Right cardiac atrium (tissue), 5 donors: Measurements from ENCODE around the gene CNTNAP2. TPM values are rescaled to one million over a fixed set of nuclear protein-coding genes. Genes with fewer than 3 reads are reported as not detected.

Experiments
- ATAC-seq, 2 donors: fragments of 200-7000 bp; cut with Tn5 transposase; one replicate each; pipeline versions ENCODE4 v1.8.0 to v1.9.1; 2020; ENCODE audit warnings: moderate library complexity in 2 of 2, mild to moderate bottlenecking in 1 of 2
- DNase-seq, 3 donors: peaks; one replicate each; pipeline ENCODE4 v3.0.0-alpha.2; 2020
- H3K27ac ChIP-seq: one replicate; pipeline ENCODE4 v1.5.1; 2013; ENCODE audit warnings: mild to moderate bottlenecking, low read length, control low read depth, moderate library complexity
- H3K27me3 ChIP-seq: one replicate; pipeline ENCODE4 v1.6.1; 2013; ENCODE audit not compliant: control insufficient read depth, insufficient read depth
- H3K4me1 ChIP-seq: one replicate; pipeline ENCODE4 v1.6.1; 2013; ENCODE audit warnings: low read length; ENCODE audit not compliant: control insufficient read depth, insufficient read depth
- H3K4me3 ChIP-seq: one replicate; pipeline ENCODE4 v1.5.1; 2013; ENCODE audit warnings: low read length, control low read depth
- H3K9me3 ChIP-seq: one replicate; pipeline ENCODE4 v1.6.1; 2013; ENCODE audit warnings: low read length; ENCODE audit not compliant: control insufficient read depth
- WGBS: extraction: QIAGEN DNeasy Blood & Tissue Kit; methylation state at CpG from one replicate; pipeline ENCODE4 v1.1.7; 2013; 5-methylcytosine and 5-hydroxymethylcytosine counted together
- intact Hi-C, 4 donors: fragments of 100-400 bp; cut with DNase I; formaldehyde crosslinking; loops; one replicate each; pipeline versions ENCODE4 v1.11.0 to v1.14.0; 2022 to 2023
- polyA plus RNA-seq: library from polyadenylated mRNA; stranded (reverse); fragments of 200-250 nt; gene quantifications from one replicate; pipeline ENCODE4 v1.2.3, GENCODE V29; 2013
- total RNA-seq, 4 donors: library from RNA; stranded (reverse); fragmentation: NEBNext Ultra II Directional; extraction: Animal tissue kit (Norgen Biotek cat#: 25700); gene quantifications; one replicate each; pipeline ENCODE4 v1.2.1, GENCODE V29; 2021
- donor health status: healthy with polysubstance abuse.
- donor health status: DM: no; HTN: yes; CAD: no.
- donor health status: DM: no; HTN: no; CAD: no.
- donor health status: DM: no; HTN: yes; CAD: no; lungs with severe emphysema.
- donor health status: DM: yes; HTN: yes; CAD: no.

The CNTNAP2 gene
- total and polyA plus RNA-seq, 5 donors = 0.23 to 1.7 (median 0.91) TPM; not detected in 1

DNA sequence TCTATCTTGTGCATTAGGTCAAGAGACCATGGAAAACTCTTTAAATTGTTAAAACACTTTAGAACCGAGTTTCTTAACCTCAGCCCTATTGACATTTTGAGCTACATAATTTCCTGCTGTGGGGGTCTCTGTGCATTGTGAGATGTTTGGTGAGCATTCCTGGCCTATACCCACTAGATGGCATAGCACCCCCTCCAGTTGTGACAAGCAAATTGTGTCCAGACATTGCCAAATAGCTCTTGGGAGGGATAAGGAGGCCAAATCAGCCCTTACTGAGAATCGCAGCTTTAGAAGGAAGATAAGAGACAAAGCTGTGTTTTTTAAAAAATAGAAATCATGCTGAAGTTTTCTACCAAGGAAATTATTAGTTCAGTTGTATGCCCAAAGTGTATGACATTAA is 1315.5 kb downstream of the CNTNAP2 start:
- DNase-seq (no peak), ATAC-seq (no peak)
- no peak overlapping the region for H3K27ac ChIP-seq
- WGBS = 19% methylated on average over 2 of the region's 2 CpGs
- intact Hi-C loops = no loop called here
- no peak overlapping the region for H3K4me3 ChIP-seq
- no peaks in the 10 kb centered on the region for H3K27me3 ChIP-seq
- H3K4me1 ChIP-seq = no peaks in the 10 kb centered on the region
- no peaks in the 10 kb centered on the region for H3K9me3 ChIP-seq

DNA sequence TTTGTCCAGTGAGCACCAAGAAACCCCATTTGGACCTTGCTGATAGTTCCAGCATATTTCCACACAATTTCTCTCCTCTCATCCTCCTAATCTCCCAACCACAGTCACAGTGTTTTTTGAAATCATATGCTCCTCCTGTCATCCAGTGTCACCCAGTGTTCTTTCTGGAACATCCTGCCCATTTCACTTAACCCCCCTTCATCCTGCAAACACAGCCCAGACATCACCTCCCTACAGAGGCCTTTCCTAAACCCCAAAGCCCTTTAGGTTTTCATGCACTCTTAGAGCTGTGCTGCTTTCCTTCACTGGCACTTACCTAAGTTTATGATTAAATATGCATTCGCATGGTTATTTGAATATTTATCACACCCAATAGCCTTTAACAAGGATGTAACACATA is 1316.0 kb downstream of the CNTNAP2 start:
- ATAC-seq (no peak), DNase-seq (no peak)
- Histone ChIP-seq H3K4me1 (no peaks in the 10 kb centered on the region), H3K27ac (no peak overlapping the region), H3K9me3 (no peaks in the 10 kb centered on the region), H3K27me3 (no peaks in the 10 kb centered on the region), H3K4me3 (no peak overlapping the region)
- intact Hi-C loops = no loop called here
- WGBS = 66% methylated on average over 1 of the region's 1 CpG

DNA sequence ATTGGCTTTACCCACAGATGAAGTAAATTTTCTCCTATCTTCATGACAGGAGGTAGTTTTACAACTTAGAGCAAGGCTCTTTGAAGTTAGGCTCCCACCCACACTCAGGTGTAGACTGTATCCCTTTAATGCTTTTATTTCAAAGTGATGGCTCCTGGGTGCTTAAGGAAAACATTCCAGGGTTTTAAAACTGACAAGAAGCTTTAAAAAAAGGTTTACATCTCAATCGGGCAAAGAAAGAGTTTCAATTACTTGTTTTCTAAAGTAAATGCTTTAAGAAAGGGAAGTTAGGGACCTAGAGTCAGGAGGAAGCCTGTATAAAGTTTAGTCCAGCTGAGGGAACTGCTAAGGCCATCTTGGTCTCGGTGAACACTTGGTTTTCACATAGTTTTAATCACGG is 1320.1 kb downstream of the CNTNAP2 start:
- intact Hi-C loops = no loop called here
- H3K27me3 ChIP-seq = no peaks in the 10 kb centered on the region
- DNase-seq (no peak), ATAC-seq (no peak)
- WGBS = 37% methylated on average over 3 of the region's 3 CpGs
- no peak overlapping the region for H3K27ac ChIP-seq
- no peak overlapping the region for H3K4me3 ChIP-seq
- H3K4me1 ChIP-seq = no peaks in the 10 kb centered on the region
- H3K9me3 ChIP-seq = no peaks in the 10 kb centered on the region

DNA sequence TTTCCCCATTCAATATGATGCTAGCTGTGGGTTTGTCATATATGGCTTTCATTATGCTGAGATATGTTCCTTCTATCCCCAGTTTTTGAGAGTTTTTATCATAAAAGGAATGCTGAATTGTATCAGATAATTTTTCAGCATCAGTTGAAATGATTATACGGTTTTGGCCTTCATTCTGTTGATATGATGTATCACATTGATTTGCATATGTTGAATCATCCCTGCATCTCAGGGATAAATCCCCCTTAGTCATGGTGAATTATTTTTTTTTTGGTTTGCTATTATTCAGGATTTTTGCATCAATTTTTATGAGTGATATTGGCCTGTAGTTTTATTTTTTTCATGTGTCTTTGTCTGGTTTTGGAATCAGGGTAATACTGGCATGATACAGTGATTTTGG is 1321.6 kb downstream of the CNTNAP2 start:
- no peak overlapping the region for H3K4me3 ChIP-seq
- no peak overlapping the region for H3K27ac ChIP-seq
- no peaks in the 10 kb centered on the region for H3K4me1 ChIP-seq
- ATAC-seq = no peak
- H3K9me3 ChIP-seq = no peaks in the 10 kb centered on the region
- no peaks in the 10 kb centered on the region for H3K27me3 ChIP-seq
- 78% methylated on average over 1 of the region's 1 CpG for WGBS
- DNase-seq = no peak
- intact Hi-C loops = no loop called here

DNA sequence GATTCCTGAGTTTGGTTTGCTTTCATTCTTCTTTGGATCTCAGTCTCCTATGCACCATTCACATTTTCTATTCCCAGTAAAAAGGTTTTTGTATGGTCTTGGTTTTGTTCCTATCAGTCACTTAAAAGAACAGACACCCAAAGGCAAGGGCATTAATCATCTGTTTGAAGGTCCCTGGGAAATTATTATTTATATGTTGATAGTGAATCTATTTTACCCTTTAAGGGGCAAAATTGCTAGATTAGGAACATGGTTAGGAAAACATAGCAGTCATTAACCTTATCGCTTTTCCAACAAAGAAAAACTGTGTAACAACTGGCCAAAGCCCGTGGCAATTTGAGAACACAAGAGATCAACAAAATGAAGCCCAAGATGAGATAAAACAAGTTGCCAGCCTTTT is 1327.3 kb downstream of the CNTNAP2 start:
- 52% methylated on average over 2 of the region's 2 CpGs for WGBS
- intact Hi-C loops = no loop called here
- DNase-seq = no peak
- Histone ChIP-seq H3K27ac (no peak overlapping the region), H3K9me3 (no peaks in the 10 kb centered on the region), H3K4me3 (no peak overlapping the region), H3K4me1 (no peaks in the 10 kb centered on the region), H3K27me3 (no peaks in the 10 kb centered on the region)
- no peak for ATAC-seq

DNA sequence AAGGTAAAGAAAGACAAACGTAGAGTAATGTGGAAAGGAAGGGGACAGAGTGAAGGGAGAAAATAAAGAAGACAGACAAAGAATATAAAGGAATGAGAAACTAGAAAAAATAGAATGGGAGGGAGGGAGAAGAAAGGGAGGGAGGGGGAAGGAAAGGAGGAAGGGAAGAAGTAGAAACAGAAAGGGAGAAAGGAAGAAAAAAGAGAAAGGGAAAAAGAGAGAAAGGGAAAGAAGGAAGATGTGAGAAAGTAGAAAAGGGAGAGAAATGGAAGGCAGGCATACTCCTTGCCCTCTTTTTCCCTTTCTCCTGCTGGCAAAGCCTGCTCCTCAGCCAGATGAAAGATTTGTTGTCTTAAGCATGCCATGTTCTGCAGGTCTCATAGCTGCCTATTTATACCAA is 1336.2 kb downstream of the CNTNAP2 start:
- 78% methylated on average over 1 of the region's 1 CpG for whole genome bisulfite sequencing
- no peak for DNase-seq
- intact Hi-C loops = no loop called here

DNA sequence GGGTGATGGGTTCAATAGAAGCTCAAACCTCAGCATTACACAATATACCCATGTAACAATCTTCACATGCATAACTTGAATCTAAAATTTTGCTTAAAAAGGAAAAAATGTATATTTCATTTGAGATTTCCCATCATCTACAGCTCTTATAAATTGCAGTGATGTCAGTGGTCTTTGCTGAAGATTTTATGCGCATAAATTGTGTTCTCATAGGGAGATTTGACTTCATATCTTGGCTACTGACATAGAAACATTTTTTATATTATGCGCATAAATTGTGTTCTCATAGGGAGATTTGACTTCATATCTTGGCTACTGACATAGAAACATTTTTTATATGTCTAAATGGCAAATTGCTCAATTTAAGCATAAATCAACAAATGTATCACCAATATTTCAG is 1348.6 kb downstream of the CNTNAP2 start:
- H3K27ac ChIP-seq = no peak overlapping the region
- H3K4me3 ChIP-seq = no peak overlapping the region
- no peaks in the 10 kb centered on the region for H3K27me3 ChIP-seq
- no peaks in the 10 kb centered on the region for H3K4me1 ChIP-seq
- DNase-seq = no peak
- no peaks in the 10 kb centered on the region for H3K9me3 ChIP-seq
- no peak for ATAC-seq
- WGBS = over 99% methylated on average over 2 of the region's 2 CpGs
- intact Hi-C loops = no loop called here

More for the DNA sequence above, 1336.2 kb downstream of the CNTNAP2 start:
- Histone ChIP-seq H3K27me3 (no peaks in the 10 kb centered on the region), H3K4me1 (no peaks in the 10 kb centered on the region), H3K4me3 (no peak overlapping the region), H3K27ac (no peak overlapping the region), H3K9me3 (no peaks in the 10 kb centered on the region)
- ATAC-seq = no peak

DNA sequence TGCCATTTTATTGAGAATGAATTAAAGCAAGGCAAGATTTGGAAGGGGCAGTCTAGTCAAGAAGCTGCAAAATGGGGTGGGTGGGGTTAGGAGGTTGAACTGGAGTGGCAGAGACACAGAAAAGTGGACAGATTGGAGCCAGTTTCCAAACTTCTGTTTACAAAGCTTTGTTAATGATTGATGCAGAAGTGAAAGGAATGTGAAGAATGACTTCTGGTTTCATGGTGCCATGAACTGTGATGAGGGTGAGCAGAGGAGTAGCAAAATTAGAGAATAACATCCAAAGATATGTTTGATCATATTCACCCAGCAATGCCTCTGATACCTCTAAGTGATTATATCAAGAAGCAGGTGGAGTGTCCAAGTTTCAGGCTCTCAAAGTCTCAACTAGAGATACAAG is 1356.0 kb downstream of the CNTNAP2 start:
- intact Hi-C loops = no loop called here
- Histone ChIP-seq H3K9me3 (no peaks in the 10 kb centered on the region), H3K4me3 (no peak overlapping the region), H3K27ac (no peak overlapping the region), H3K4me1 (no peaks in the 10 kb centered on the region), H3K27me3 (no peaks in the 10 kb centered on the region)
- no peak for ATAC-seq
- DNase-seq = no peak

DNA sequence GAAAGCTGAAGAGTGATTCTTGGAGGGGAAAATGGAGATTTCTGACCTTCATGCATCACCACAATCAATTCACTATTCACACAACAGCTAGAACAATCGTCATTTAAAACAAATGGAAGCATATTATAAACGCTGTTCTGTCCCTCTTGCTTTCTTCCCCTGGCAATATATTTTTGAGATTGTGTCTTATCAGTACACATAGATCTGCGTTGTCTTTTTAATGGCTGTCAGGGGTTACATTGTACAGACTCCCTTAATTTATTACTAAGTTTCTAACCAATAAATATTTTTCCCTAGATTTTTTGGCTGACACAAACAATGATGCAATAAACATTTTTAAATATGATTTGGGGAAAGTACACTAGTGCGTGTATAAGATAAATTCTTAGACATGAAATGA is 1358.3 kb downstream of the CNTNAP2 start:
- WGBS = 45% methylated on average over 4 of the region's 4 CpGs
- DNase-seq = no peak
- intact Hi-C loops = no loop called here

DNA sequence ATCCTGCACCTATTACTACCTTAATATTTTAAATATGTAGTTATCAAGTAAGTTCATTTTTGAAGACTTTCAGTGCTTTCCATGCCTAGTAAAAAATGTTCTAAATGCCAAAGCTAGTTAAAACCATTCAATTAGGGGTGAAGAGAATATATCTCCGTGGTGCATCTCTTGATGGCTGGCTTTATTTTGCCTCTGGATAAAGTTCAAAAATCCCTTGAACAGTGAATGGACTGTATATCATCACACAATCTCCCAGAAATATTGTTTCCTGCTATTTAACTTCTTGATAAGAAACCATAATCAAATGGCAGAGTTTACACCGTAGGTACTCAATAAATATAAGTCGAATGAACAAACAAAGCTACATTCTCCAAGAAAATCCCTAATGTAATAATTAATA is 1360.9 kb downstream of the CNTNAP2 start:
- ATAC-seq = no peak
- DNase-seq = no peak
- 78% methylated on average over 3 of the region's 3 CpGs for WGBS

More for the DNA sequence above, 1358.3 kb downstream of the CNTNAP2 start:
- no peaks in the 10 kb centered on the region for H3K27me3 ChIP-seq
- no peak overlapping the region for H3K27ac ChIP-seq
- ATAC-seq = no peak
- H3K4me3 ChIP-seq = no peak overlapping the region
- H3K4me1 ChIP-seq = no peaks in the 10 kb centered on the region
- H3K9me3 ChIP-seq = no peaks in the 10 kb centered on the region

DNA sequence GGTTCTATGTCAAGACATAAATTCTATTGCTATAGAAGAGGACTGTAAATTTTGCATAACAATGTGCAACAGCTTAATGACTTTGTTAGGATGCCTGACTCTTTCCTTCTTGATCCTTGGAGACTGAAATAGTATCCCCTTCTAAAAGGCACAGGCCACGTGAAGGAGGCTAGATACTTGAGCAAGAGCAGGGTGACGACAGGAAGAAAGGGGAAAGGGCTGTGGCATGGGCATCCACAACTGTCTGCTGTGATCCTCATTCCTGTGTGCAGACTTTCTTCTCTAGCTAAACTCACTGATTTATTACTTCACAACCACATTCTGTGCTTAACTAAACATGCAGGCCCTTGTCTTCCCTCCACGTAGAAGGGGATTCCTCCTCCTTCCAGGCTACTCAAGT is 1362.2 kb downstream of the CNTNAP2 start:
- 42% methylated on average over 3 of the region's 3 CpGs for WGBS
- H3K4me3 ChIP-seq = no peak overlapping the region
- no peaks in the 10 kb centered on the region for H3K4me1 ChIP-seq
- no peaks in the 10 kb centered on the region for H3K9me3 ChIP-seq
- no peak for DNase-seq
- no peak for ATAC-seq
- H3K27ac ChIP-seq = no peak overlapping the region
- H3K27me3 ChIP-seq = no peaks in the 10 kb centered on the region
- intact Hi-C loops = no loop called here

More for the DNA sequence above, 1360.9 kb downstream of the CNTNAP2 start:
- intact Hi-C loops = no loop called here
- Histone ChIP-seq H3K27ac (no peak overlapping the region), H3K4me3 (no peak overlapping the region), H3K9me3 (no peaks in the 10 kb centered on the region), H3K4me1 (no peaks in the 10 kb centered on the region), H3K27me3 (no peaks in the 10 kb centered on the region)

DNA sequence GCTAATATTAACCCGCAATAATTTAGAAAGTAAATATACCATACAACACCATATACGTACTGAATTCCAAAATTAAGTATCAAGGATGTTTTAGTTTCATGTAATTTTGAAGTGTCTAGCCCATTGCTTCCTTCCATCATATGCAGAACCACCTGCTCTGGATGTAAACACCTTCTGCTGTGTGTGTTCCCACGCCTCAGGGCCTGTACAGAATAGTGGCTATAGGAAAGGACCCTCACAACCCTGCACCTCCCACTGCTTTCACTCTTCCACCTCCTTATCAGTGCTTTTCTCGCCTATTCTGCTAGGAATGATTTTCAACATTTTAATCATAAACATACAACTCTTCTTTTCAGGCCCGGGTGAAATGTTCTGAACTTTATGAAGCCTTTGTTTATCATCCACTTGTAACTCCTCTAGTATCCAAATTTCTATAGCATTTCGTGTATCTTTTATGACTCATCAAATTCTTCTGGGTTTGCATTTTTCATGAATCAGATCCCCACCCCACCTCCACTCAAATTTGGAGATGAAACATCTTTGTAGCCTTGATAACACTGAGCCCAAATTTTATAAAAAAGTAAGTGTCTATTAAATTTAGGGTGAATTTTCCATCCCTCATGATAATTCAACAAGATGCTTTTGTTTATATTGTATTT is 1367.2 kb downstream of the CNTNAP2 start:
- Histone ChIP-seq H3K27me3 (no peaks in the 10 kb centered on the region), H3K4me1 (no peaks in the 10 kb centered on the region), H3K4me3 (no peak overlapping the region), H3K27ac (no peak overlapping the region), H3K9me3 (no peaks in the 10 kb centered on the region)
- ATAC-seq (no peak), DNase-seq (no peak)
- intact Hi-C loops = no loop called here
- WGBS = 75% methylated on average over 6 of the region's 6 CpGs
